Spinal cord (tissue), 10 donors: ENCODE results near the gene MORN5. TPM values are rescaled to one million over a fixed set of nuclear protein-coding genes. Genes with fewer than 3 reads are reported as not detected.

ENCODE experiments used
- DNase-seq, 6 donors: peaks; one replicate each; pipeline versions ENCODE4 v3.0.0 to v3.0.0-alpha.2; 2013 to 2015; ENCODE audit warnings: low spot score in 6 of 6, low read depth in 4 of 6
- H3K27ac ChIP-seq: one replicate; pipeline ENCODE4 v1.5.1; 2013; ENCODE audit warnings: low read depth, low read length, control low read depth
- H3K27me3 ChIP-seq: one replicate; pipeline ENCODE4 v1.6.1; 2013; ENCODE audit warnings: low read length; ENCODE audit not compliant: control insufficient read depth, insufficient read depth
- H3K36me3 ChIP-seq: one replicate; pipeline ENCODE4 v1.6.1; 2013; ENCODE audit warnings: low read length; ENCODE audit not compliant: control insufficient read depth, insufficient read depth
- H3K4me1 ChIP-seq: one replicate; pipeline ENCODE4 v1.6.1; 2013; ENCODE audit warnings: low read length; ENCODE audit not compliant: control insufficient read depth, insufficient read depth
- H3K4me3 ChIP-seq: one replicate; pipeline ENCODE4 v1.5.1; 2013; ENCODE audit warnings: low read depth, low read length, control low read depth
- H3K9me3 ChIP-seq: one replicate; pipeline ENCODE4 v1.6.1; 2013; ENCODE audit warnings: low read length; ENCODE audit not compliant: control insufficient read depth, insufficient read depth
- WGBS: methylation state at CpG from one replicate; pipeline ENCODE4 v1.1.5; 2013; ENCODE audit warnings: missing lambda C conversion rate; ENCODE audit not compliant: insufficient coverage; 5-methylcytosine and 5-hydroxymethylcytosine counted together
- polyA plus RNA-seq, 2 donors: library from polyadenylated mRNA; unstranded; fragments of 120-200 nt; gene quantifications; one replicate each; pipeline ENCODE4 v1.2.1, GENCODE V29; 2013; ENCODE audit not compliant: insufficient read length in 2 of 2
- total RNA-seq, 2 donors: library from RNA; depleted of rRNA in 1 of 2; stranded (reverse); fragments of 120-200 nt in 1 of 2; fragments of >200 nt in 1 of 2; gene quantifications; one replicate each; pipeline versions ENCODE4 v1.2.3 to v1.2.4, GENCODE V29; 2013 to 2014
- donor health status: healthy.

MORN5 gene
- total and polyA plus RNA-seq, 4 donors, result 5.8 to 18.7 (median 7.7) TPM

DNA sequence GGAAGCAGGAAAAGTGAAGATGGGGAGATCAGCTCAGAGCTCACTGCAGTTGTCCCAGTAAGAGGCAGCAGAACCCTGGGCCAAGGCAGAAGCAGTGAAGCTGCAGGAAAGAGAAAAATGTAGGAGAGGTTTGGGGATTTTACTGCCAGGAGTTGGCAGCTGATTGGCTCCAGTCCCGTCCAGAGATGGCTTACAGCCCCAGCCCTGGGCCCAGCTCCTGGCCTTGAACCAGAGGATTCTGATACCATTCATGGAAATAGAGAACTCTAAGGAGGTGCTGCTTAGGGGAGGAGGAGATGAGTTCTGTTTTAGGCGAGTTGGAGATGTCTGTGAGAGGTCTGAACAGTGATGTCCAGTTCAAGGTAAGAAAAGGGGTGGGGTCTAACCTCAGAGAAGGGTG, 4.6 kb downstream of the MORN5 start:
- Histone ChIP-seq H3K36me3 (no peaks in the 10 kb centered on the region), H3K4me3 (no peak overlapping the region), H3K9me3 (no peaks in the 10 kb centered on the region), H3K27ac (no peak overlapping the region), H3K4me1 (no peaks in the 10 kb centered on the region), H3K27me3 (no peaks in the 10 kb centered on the region)
- 12% methylated on average over 2 of the region's 2 CpGs for WGBS
- no peak for DNase-seq

DNA sequence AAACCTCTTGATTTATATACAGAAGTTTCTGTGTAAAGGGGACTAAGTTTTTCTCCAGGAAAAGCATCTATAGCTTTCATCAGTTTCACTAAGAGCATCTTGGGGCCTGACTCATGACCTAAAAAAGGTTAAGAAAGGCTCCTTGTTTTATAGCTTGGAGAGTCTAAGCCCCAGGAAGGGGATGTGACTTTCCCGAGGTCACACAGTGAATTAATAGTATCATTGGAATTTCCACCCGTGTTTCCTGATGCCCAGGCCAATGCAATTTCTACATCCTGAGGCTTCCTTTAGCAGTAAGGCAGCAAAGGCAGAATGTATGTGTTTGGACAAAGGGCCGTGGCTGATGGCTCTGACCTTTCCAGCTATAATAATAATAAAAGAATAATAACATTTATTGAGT, 8.6 kb downstream of the MORN5 start:
- WGBS, result no CpG with 5 or more reads among the region's 3 CpGs
- no peaks in the 10 kb centered on the region for H3K27me3 ChIP-seq
- no peak overlapping the region for H3K4me3 ChIP-seq
- no peaks in the 10 kb centered on the region for H3K4me1 ChIP-seq
- no peaks in the 10 kb centered on the region for H3K36me3 ChIP-seq
- no peak overlapping the region for H3K27ac ChIP-seq
- DNase-seq, result no peak
- H3K9me3 ChIP-seq, result no peaks in the 10 kb centered on the region

GRCh38 chr9:122172131-122172530, 12.4 kb downstream of the MORN5 start:
- H3K27ac ChIP-seq, result no peak overlapping the region
- H3K27me3 ChIP-seq, result no peaks in the 10 kb centered on the region
- no peaks in the 10 kb centered on the region for H3K36me3 ChIP-seq
- no peaks in the 10 kb centered on the region for H3K4me1 ChIP-seq
- DNase-seq, result no peak
- no peak overlapping the region for H3K4me3 ChIP-seq
- no peaks in the 10 kb centered on the region for H3K9me3 ChIP-seq
- 89% methylated on average over 7 of the region's 7 CpGs for WGBS

- Histone ChIP-seq H3K27me3 (no peaks in the 10 kb centered on the region), H3K4me3 (no peak overlapping the region), H3K9me3 (no peaks in the 10 kb centered on the region), H3K27ac (no peak overlapping the region), H3K4me1 (no peaks in the 10 kb centered on the region), H3K36me3 (no peaks in the 10 kb centered on the region)
- no peak for DNase-seq
- 79% methylated on average over 3 of the region's 3 CpGs for WGBS
These were observed 14.0 kb downstream of the MORN5 start for GRCh38 chr9:122173670-122174069.

GRCh38 chr9:122176916-122177315, 17.2 kb downstream of the MORN5 start:
- WGBS, result 89% methylated on average over 2 of the region's 2 CpGs
- Histone ChIP-seq H3K36me3 (no peaks in the 10 kb centered on the region), H3K27me3 (no peaks in the 10 kb centered on the region), H3K27ac (no peak overlapping the region), H3K9me3 (no peaks in the 10 kb centered on the region), H3K4me3 (no peak overlapping the region), H3K4me1 (no peaks in the 10 kb centered on the region)
- DNase-seq, result no peak

DNA sequence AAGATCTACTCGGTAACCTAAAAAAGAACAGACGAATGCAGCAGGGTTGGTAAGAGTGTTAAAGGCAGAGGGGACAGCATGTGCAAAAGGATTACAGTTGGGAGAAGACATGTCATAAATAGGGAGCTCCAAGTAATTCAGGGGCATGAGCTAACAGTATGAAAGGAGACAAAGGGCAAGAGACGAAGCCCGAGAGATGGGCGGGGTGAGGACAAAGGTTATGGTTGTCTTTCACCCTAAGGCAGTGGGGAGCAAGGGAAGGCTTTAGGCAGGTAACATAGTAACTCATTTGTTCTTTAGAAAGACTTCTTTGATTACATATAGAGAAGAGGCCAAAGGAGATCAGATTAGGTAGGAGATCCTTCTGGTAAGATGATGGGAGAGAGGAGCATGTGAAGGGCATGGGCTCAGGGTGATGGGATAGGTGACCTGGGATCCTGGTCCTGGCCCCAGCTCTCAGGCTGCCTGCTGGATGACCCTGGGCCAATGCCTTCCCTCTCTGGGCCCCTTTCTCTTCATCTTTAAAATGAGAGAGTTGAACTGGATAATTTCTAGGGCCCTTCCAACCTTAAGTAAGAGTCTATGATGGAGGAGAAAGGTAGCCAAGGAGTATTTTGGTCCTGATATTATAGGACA, 19.5 kb downstream of the MORN5 start:
- 88% methylated on average over 5 of the region's 5 CpGs for WGBS
- Histone ChIP-seq H3K4me3 (no peak overlapping the region), H3K27me3 (no peaks in the 10 kb centered on the region), H3K27ac (no peak overlapping the region), H3K9me3 (no peaks in the 10 kb centered on the region), H3K36me3 (no peaks in the 10 kb centered on the region), H3K4me1 (no peaks in the 10 kb centered on the region)
- DNase-seq, result no peak

DNA sequence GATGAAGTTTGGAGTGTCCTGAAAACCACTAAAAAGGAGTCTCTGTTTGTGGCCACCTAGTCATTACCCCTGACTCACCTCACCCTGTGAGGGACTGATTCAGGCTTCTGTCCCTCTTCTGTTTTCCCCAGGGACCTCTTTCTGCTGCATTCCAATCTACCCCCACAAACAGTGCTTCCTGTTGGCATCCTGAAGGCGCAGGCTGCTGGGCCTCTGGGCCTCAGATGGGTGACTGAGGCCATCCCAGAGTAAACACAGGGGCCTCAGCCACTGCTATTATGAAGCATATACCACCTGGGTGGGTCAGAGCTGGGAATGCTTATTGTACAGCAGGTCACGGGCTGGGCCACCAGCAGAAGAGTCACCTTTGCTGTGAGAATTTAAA, 20.0 kb downstream of the MORN5 start:
- no peak overlapping the region for H3K27ac ChIP-seq
- H3K36me3 ChIP-seq, result no peaks in the 10 kb centered on the region
- WGBS, result 90% methylated on average over 2 of the region's 2 CpGs
- no peaks in the 10 kb centered on the region for H3K9me3 ChIP-seq
- H3K27me3 ChIP-seq, result no peaks in the 10 kb centered on the region
- DNase-seq, result no peak
- no peak overlapping the region for H3K4me3 ChIP-seq
- no peaks in the 10 kb centered on the region for H3K4me1 ChIP-seq

GRCh38 chr9:122180633-122181032, 20.9 kb downstream of the MORN5 start:
- Histone ChIP-seq H3K36me3 (no peaks in the 10 kb centered on the region), H3K4me1 (peaks cover 1% of the 10 kb centered on the region), H3K9me3 (no peaks in the 10 kb centered on the region), H3K27me3 (no peaks in the 10 kb centered on the region), H3K4me3 (no peak overlapping the region), H3K27ac (no peak overlapping the region)
- peak in 1 of 6 donors; percentile 6 for DNase-seq
- WGBS, result 60% methylated on average over 1 of the region's 4 CpGs

- Histone ChIP-seq H3K36me3 (no peaks in the 10 kb centered on the region), H3K9me3 (no peaks in the 10 kb centered on the region), H3K4me1 (peaks cover 3% of the 10 kb centered on the region), H3K4me3 (no peak overlapping the region), H3K27me3 (no peaks in the 10 kb centered on the region), H3K27ac (no peak overlapping the region)
- DNase-seq, result peak in 2 of 6 donors; percentile 37 to 60
- 49% methylated on average over 6 of the region's 7 CpGs for WGBS
These were observed 23.8 kb downstream of the MORN5 start for GRCh38 chr9:122183501-122183900.

DNA sequence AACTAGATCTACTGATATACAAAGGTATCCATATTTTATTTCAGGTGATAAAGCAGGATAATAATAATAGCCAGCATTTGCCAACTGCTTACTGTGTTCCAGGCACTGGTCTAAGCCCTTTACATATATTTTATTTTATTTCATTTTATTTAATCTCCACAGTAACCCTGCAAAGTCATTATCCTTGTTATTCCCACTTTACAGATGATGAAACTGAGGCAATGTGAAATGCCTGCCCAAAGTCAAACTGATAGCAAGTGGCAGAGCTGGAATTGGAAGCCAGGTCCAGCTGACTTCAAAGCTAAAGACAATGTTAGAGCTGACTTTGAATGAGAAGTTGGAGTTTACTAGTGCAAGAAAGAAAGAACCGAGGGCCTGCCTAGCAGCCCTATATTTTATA, 24.8 kb downstream of the MORN5 start:
- no CpG with 5 or more reads among the region's 1 CpG for WGBS
- Histone ChIP-seq H3K36me3 (no peaks in the 10 kb centered on the region), H3K4me1 (peaks cover 3% of the 10 kb centered on the region), H3K27me3 (no peaks in the 10 kb centered on the region), H3K4me3 (no peak overlapping the region), H3K9me3 (no peaks in the 10 kb centered on the region), H3K27ac (no peak overlapping the region)
- DNase-seq, result no peak
